H1 (cell line): ENCODE measurements around the gene NUP133. TPM values are rescaled to one million over a fixed set of nuclear protein-coding genes. Genes with fewer than 3 reads are reported as not detected.

ENCODE experiments used
- CTCF ChIA-PET: fragments of 300-600 bp; sonication (Branson Sonifier 250); formaldehyde crosslinking; loops from one replicate; lab custom pipeline; 2021; ENCODE audit not compliant: partially characterized antibody; lab: Charles Lee
- POLR2A ChIA-PET: fragments of 300-600 bp; sonication (Branson Sonifier 250); formaldehyde crosslinking; loops from one replicate; lab custom pipeline; 2021; ENCODE audit warnings: inconsistent platforms; ENCODE audit not compliant: partially characterized antibody; lab: Charles Lee
- DNase-seq, 2 experiments: peaks; one replicate each; pipeline versions ENCODE4 v3.0.0 to v3.0.0-alpha.2; 2010 to 2022; ENCODE audit warnings: low spot score in 2 of 2, low read depth in 1 of 2, mixed read lengths in 1 of 2
- FAIRE-seq: peaks from 2 replicates; lab custom pipeline; 2011; peaks lifted over from hg19 to GRCh38; lab: Jason Lieb, UNC
- H2AFZ ChIP-seq: 2 replicates; pipeline ENCODE4 v1.8.1; 2012; ENCODE audit warnings: low read length, inconsistent platforms
- H2AK5ac ChIP-seq: 2 replicates; pipeline ENCODE4 v1.6.1; 2013; ENCODE audit warnings: low read depth, low read length
- H2BK120ac ChIP-seq: replicated peaks from 2 replicates; pipeline ENCODE3; 2013; ENCODE audit warnings: low read depth, low read length, inconsistent platforms
- H2BK12ac ChIP-seq: 2 replicates; pipeline ENCODE4 v1.6.1; 2013; ENCODE audit warnings: low read depth, low read length
- H2BK15ac ChIP-seq: 2 replicates; pipeline ENCODE4 v1.6.1; 2013; ENCODE audit warnings: low read length
- H2BK20ac ChIP-seq: 2 replicates; pipeline ENCODE4 v1.6.1; 2013; ENCODE audit warnings: low read length
- H2BK5ac ChIP-seq: 2 replicates; pipeline ENCODE4 v1.6.1; 2013; ENCODE audit warnings: low read depth, low read length
- H3K14ac ChIP-seq: 2 replicates; pipeline ENCODE4 v1.6.1; 2013; ENCODE audit warnings: inconsistent platforms; ENCODE audit not compliant: insufficient read length
- H3K18ac ChIP-seq: 2 replicates; pipeline ENCODE4 v1.6.1; 2013; ENCODE audit warnings: low read length; ENCODE audit errors: extremely low read depth
- H3K23ac ChIP-seq: 2 replicates; pipeline ENCODE4 v1.6.1; 2013; ENCODE audit warnings: inconsistent platforms; ENCODE audit not compliant: insufficient read length
- H3K23me2 ChIP-seq: 2 replicates; pipeline ENCODE4 v1.6.1; 2013; ENCODE audit warnings: low read depth, low read length
- H3K27ac ChIP-seq: 2 replicates; pipeline ENCODE4 v1.6.1; 2011; ENCODE audit warnings: low read depth, low read length, inconsistent platforms
- H3K27me3 ChIP-seq, 4 experiments: replicated peaks in 1 of 4; 1 replicate in 1 of 4; 2 replicates in 3 of 4; pipeline versions ENCODE4 v1.6.1 to v1.8.1; 2011 to 2013; ENCODE audit warnings: low read length in 3 of 4, mild to moderate bottlenecking in 3 of 4, inconsistent platforms in 2 of 4, mixed read lengths in 2 of 4, moderate library complexity in 1 of 4; ENCODE audit not compliant: control insufficient read depth in 3 of 4, insufficient read depth in 3 of 4; ENCODE audit errors: extremely low read depth in 1 of 4
- H3K36me3 ChIP-seq, 4 experiments: 2 replicates each; pipeline versions ENCODE4 v1.6.1 to v1.8.1; 2011 to 2013; ENCODE audit warnings: mild to moderate bottlenecking in 4 of 4, low read length in 3 of 4, moderate library complexity in 2 of 4, control low read depth in 1 of 4, inconsistent platforms in 1 of 4; ENCODE audit not compliant: insufficient read depth in 4 of 4, control insufficient read depth in 2 of 4
- H3K4ac ChIP-seq: replicated peaks from 2 replicates; pipeline ENCODE3; 2013; ENCODE audit warnings: low read length, low read depth, mixed read lengths, inconsistent platforms; ENCODE audit not compliant: insufficient read length
- H3K4me1 ChIP-seq, 4 experiments: replicated peaks in 1 of 4; 1 replicate in 1 of 4; 2 replicates in 3 of 4; pipeline versions ENCODE4 v1.6.1 to v1.8.1; 2011 to 2013; ENCODE audit warnings: low read length in 3 of 4, inconsistent platforms in 2 of 4, mixed read lengths in 1 of 4; ENCODE audit not compliant: insufficient read depth in 4 of 4, control insufficient read depth in 3 of 4
- H3K4me2 ChIP-seq, 2 experiments: 2 replicates each; pipeline versions ENCODE4 v1.6.1 to v1.8.1; 2011 to 2013; ENCODE audit warnings: low read depth in 2 of 2, low read length in 2 of 2, control low read depth in 1 of 2, inconsistent platforms in 1 of 2, mild to moderate bottlenecking in 1 of 2; ENCODE audit not compliant: insufficient read depth in 1 of 2
- H3K4me3 ChIP-seq, 4 experiments: fragments of 200-600, 300-600 bp in 1 of 4; sonication (generic), shearing (Covaris generic), sonication (Bioruptor Twin) in 1 of 4; 2 replicates each; pipeline versions ENCODE4 v1.5.1 to v1.8.1; 2011 to 2016; ENCODE audit warnings: low read length in 4 of 4, low read depth in 3 of 4, control low read depth in 2 of 4, inconsistent platforms in 2 of 4, mild to moderate bottlenecking in 2 of 4, mixed read lengths in 1 of 4, moderate library complexity in 1 of 4; ENCODE audit not compliant: insufficient read depth in 2 of 4; ENCODE audit errors: extremely low read depth in 1 of 4
- H3K56ac ChIP-seq: replicated peaks from 2 replicates; pipeline ENCODE3; 2013; ENCODE audit warnings: low read depth, mild to moderate bottlenecking, mixed read lengths, low read length, inconsistent platforms; ENCODE audit not compliant: insufficient read length
- H3K79me1 ChIP-seq: 2 replicates; pipeline ENCODE4 v1.6.1; 2013; ENCODE audit warnings: low read depth, low read length, control low read depth
- H3K79me2 ChIP-seq, 2 experiments: 2 replicates each; pipeline versions ENCODE4 v1.6.1 to v1.8.1; 2012 to 2013; ENCODE audit warnings: low read length in 2 of 2, mild to moderate bottlenecking in 2 of 2, inconsistent platforms in 1 of 2; ENCODE audit not compliant: insufficient read depth in 2 of 2, control insufficient read depth in 1 of 2
- H3K9ac ChIP-seq, 4 experiments: replicated peaks in 1 of 4; 1 replicate in 1 of 4; 2 replicates in 3 of 4; pipeline versions ENCODE4 v1.6.1 to v1.8.1; 2011 to 2013; ENCODE audit warnings: low read depth in 3 of 4, low read length in 3 of 4, control low read depth in 2 of 4, mild to moderate bottlenecking in 2 of 4, moderate library complexity in 2 of 4, inconsistent platforms in 1 of 4; ENCODE audit errors: extremely low read depth in 1 of 4
- H3K9me3 ChIP-seq, 2 experiments: 2 replicates each; pipeline versions ENCODE4 v1.6.1 to v1.8.1; 2012 to 2013; ENCODE audit warnings: mild to moderate bottlenecking in 2 of 2, moderate library complexity in 2 of 2, control low read depth in 1 of 2, inconsistent platforms in 1 of 2, low read depth in 1 of 2, low read length in 1 of 2, mixed read lengths in 1 of 2; ENCODE audit not compliant: insufficient read depth in 2 of 2
- H4K20me1 ChIP-seq, 2 experiments: replicated peaks in 1 of 2; 2 replicates each; pipeline versions ENCODE3 to v1.8.1; 2011 to 2013; ENCODE audit warnings: inconsistent platforms in 2 of 2, low read length in 2 of 2, mild to moderate bottlenecking in 1 of 2; ENCODE audit not compliant: insufficient read depth in 2 of 2, control insufficient read depth in 1 of 2
- H4K5ac ChIP-seq: 2 replicates; pipeline ENCODE4 v1.6.1; 2013; ENCODE audit warnings: low read length, low read depth, mixed read lengths, inconsistent platforms; ENCODE audit not compliant: insufficient read length
- H4K8ac ChIP-seq: 2 replicates; pipeline ENCODE4 v1.8.0; 2013; ENCODE audit warnings: mild to moderate bottlenecking, moderate library complexity, low read length, inconsistent platforms; ENCODE audit not compliant: insufficient read depth; ENCODE audit errors: extremely low read depth
- H4K91ac ChIP-seq: replicated peaks from 2 replicates; pipeline ENCODE3; 2013; ENCODE audit warnings: low read length, mixed read lengths, inconsistent platforms; ENCODE audit not compliant: insufficient read length
- KDM1A ChIP-seq: fragments of 200-600, 300-600 bp; sonication (generic); IDR thresholded peaks from 2 replicates; pipeline ENCODE4 v1.7.1; 2016; ENCODE audit warnings: mild to moderate bottlenecking, low read length, borderline replicate concordance
- WGBS, 2 experiments: shearing (Covaris generic) in 1 of 2; methylation state at CpG; one replicate each; pipeline versions ENCODE4 v1.1.6 to v1.1.7; 2013 to 2015; ENCODE audit warnings: low lambda C conversion rate in 2 of 2, mixed read lengths in 2 of 2, inconsistent platforms in 1 of 2, low coverage in 1 of 2, missing lambda C conversion rate in 1 of 2; ENCODE audit not compliant: insufficient replicate concordance in 2 of 2, insufficient coverage in 1 of 2, insufficient read length in 1 of 2; ENCODE audit errors: extremely low coverage in 1 of 2, missing lambda C conversion rate in 1 of 2; 5-methylcytosine and 5-hydroxymethylcytosine counted together
- polyA plus RNA-seq, 7 experiments: library from polyadenylated mRNA; depleted of rRNA in 3 of 7; stranded (reverse) in 5 of 7; unstranded in 2 of 7; fragments of >200 nt in 5 of 7; fragments of 200-250 nt in 2 of 7; gene quantifications; 1 replicate in 5 of 7; 2 replicates in 1 of 7; 4 replicates in 1 of 7; pipeline versions ENCODE4 v1.2.1 to v1.2.3, GENCODE V29; 2011 to 2013; ENCODE audit warnings: missing spikeins in 2 of 7, mixed read lengths in 2 of 7
- total RNA-seq: library from RNA; stranded (reverse); fragmentation: NEBNext Ultra II Directional; extraction: Animal tissue kit (Norgen Biotek cat#: 25700); gene quantifications from 2 replicates; pipeline ENCODE4 v1.2.1, GENCODE V29; 2021
- TF ChIP-seq, protein P1 (sequence below), 3 experiments: IDR thresholded peaks; 1 replicate in 2 of 3; 2 replicates in 1 of 3; pipeline versions ENCODE4 v1.5.1 to v1.6.1; 2011; ENCODE audit warnings: low read length in 3 of 3, mild to moderate bottlenecking in 3 of 3, inconsistent platforms in 2 of 3, low read depth in 1 of 3, moderate library complexity in 1 of 3; ENCODE audit not compliant: insufficient read depth in 1 of 3; ENCODE audit errors: control extremely low read depth in 1 of 3

The NUP133 gene
- total and polyA plus RNA-seq, 2 of the 8 experiments (the other 6 are each of a cell fraction or from before 2014, with no cell fraction given) = 20.6 to 72.1 TPM

DNA sequence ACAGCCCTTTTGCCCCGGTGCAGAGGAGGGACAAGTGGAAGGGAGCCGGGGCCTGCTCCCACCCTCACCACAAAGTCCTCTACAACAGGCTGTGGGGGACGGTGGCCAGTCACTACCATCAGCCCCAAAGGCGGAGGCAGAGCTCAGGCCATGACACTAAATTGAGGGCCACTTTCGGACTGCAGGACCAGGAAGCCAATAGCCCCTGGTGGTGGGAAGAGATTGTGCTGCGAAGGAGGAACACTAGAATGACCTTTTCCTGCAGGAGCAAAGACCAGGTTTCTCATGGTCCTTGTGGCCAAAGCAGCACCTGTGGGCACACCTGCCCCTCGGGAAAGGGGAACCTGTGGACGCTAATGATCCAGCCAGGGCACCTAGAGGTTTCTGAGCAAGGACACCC is 104.6 kb downstream of the NUP133 start:
- Histone ChIP-seq H2BK20ac (no peak overlapping the region), H2BK12ac (0 out of 2 replicates have a peak overlapping the region, but pooled peaks have one; percentile 13), H3K18ac (no peak overlapping the region), H3K9me3 (no peaks in the 10 kb centered on the region), H2BK120ac (no peak overlapping the region), H3K4me3 (no peak overlapping the region), H3K56ac (no peak overlapping the region), H3K27me3 (peaks cover 13 to 25% (median 22%) of the 10 kb centered on the region in 4 experiments), H3K14ac (no peak overlapping the region), H3K79me2 (no peaks in the 10 kb centered on the region), H3K9ac (no peak overlapping the region), H3K36me3 (no peaks in the 10 kb centered on the region; a peak in 1 of 8 replicates), H3K79me1 (no peaks in the 10 kb centered on the region), H4K20me1 (no peaks in the 10 kb centered on the region), H2BK15ac (no peak overlapping the region), H2AFZ (no peak overlapping the region), H3K4ac (no peak overlapping the region), H3K23me2 (peaks cover 11% of the 10 kb centered on the region; the same call in 1 of the 2 replicates), H3K27ac (no peak overlapping the region), H4K91ac (no peak overlapping the region), H2BK5ac (no peak overlapping the region), H4K5ac (no peak overlapping the region), H3K4me2 (no peak overlapping the region), H3K4me1 (peaks cover 3 to 17% (median 12%) of the 10 kb centered on the region in 4 experiments), H4K8ac (peak overlapping the region; percentile 5; the same call in 1 of the 2 replicates), H2AK5ac (no peak overlapping the region), H3K23ac (no peak overlapping the region)
- WGBS, 2 experiments = 95% methylated on average over 8 of the region's 8 CpGs; no CpG with 5 or more reads in 1 of the 2 experiments
- DNase-seq (no peak), FAIRE-seq (no peak)
- TF ChIP-seq KDM1A = no peak
- TF ChIP-seq, protein P1, sequence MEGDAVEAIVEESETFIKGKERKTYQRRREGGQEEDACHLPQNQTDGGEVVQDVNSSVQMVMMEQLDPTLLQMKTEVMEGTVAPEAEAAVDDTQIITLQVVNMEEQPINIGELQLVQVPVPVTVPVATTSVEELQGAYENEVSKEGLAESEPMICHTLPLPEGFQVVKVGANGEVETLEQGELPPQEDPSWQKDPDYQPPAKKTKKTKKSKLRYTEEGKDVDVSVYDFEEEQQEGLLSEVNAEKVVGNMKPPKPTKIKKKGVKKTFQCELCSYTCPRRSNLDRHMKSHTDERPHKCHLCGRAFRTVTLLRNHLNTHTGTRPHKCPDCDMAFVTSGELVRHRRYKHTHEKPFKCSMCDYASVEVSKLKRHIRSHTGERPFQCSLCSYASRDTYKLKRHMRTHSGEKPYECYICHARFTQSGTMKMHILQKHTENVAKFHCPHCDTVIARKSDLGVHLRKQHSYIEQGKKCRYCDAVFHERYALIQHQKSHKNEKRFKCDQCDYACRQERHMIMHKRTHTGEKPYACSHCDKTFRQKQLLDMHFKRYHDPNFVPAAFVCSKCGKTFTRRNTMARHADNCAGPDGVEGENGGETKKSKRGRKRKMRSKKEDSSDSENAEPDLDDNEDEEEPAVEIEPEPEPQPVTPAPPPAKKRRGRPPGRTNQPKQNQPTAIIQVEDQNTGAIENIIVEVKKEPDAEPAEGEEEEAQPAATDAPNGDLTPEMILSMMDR (IDR thresholded peaks at IDR 0.05; ENCODE audit: control extremely low read depth in 1 of 3, insufficient read depth in 1 of 3, low read depth in 1 of 3, low read length in 3 of 3) = peak in 2 of 3 experiments; percentile 35 to 42; a peak in 2 of 4 replicates
- ChIA-PET POLR2A (no interaction called here), CTCF (interaction anchor here (0.5 to 2.4 kb wide), 11 partner anchors 15 to 217 kb away, joined by 3 to 14 read pairs (median 3); no protein-coding TSS in a partner anchor)
